ENCODE measurements around the gene CCDC142. TPM values are rescaled to one million over a fixed set of nuclear protein-coding genes. Genes with fewer than 3 reads are reported as not detected.

Gene CCDC142
- total RNA-seq, 1 donor from 2014 or later: 9.8 TPM

Other genes with a start within 250 kb of the CCDC142 start
- under 0.01 TPM in 1 of 2 replicates, not detected in the other for gene SLC4A5, start 139.6 kb downstream of the CCDC142 start, total RNA-seq
- gene DCTN1, start 102.7 kb downstream of the CCDC142 start, total RNA-seq: 114 and 172 TPM in 2 replicates
- 2.0 and 2.7 TPM in 2 replicates for gene C2orf81, start 61.4 kb downstream of the CCDC142 start, total RNA-seq
- gene WDR54, start 61.3 kb downstream of the CCDC142 start, total RNA-seq: 23.5 and 27.3 TPM in 2 replicates
- 11.8 and 15.3 TPM in 2 replicates for gene RTKN, start 41.1 kb downstream of the CCDC142 start, total RNA-seq
- 2.9 and 4.6 TPM in 2 replicates for gene INO80B, start 27.9 kb downstream of the CCDC142 start, total RNA-seq
- 53.0 and 54.5 TPM in 2 replicates for gene WBP1, start 24.6 kb downstream of the CCDC142 start, total RNA-seq
- gene MOGS, start 17.6 kb downstream of the CCDC142 start, total RNA-seq: 44.5 and 44.6 TPM in 2 replicates
- 10.3 and 40.7 TPM in 2 replicates for gene MRPL53, start 10.3 kb downstream of the CCDC142 start, total RNA-seq
- 15.4 and 15.5 TPM in 2 replicates for gene TTC31, start 83 bp upstream of the CCDC142 start, total RNA-seq
- gene LBX2, start 16.6 kb upstream of the CCDC142 start, total RNA-seq: 1.9 and 3.2 TPM in 2 replicates
- gene PCGF1, start 24.7 kb upstream of the CCDC142 start, total RNA-seq: 11.0 and 18.5 TPM in 2 replicates
- 0.35 TPM in 1 of 2 replicates, not detected in the other for gene TLX2, start 31.5 kb upstream of the CCDC142 start, total RNA-seq
- not detected in 2 replicates for gene DQX1, start 43.2 kb upstream of the CCDC142 start, total RNA-seq
- 65.5 and 72.1 TPM in 2 replicates for gene AUP1, start 46.7 kb upstream of the CCDC142 start, total RNA-seq
- 11.7 and 32.1 TPM in 2 replicates for gene HTRA2, start 46.9 kb upstream of the CCDC142 start, total RNA-seq
- gene LOXL3, start 70.9 kb upstream of the CCDC142 start, total RNA-seq: 7.3 and 23.7 TPM in 2 replicates
- 27.2 and 28.2 TPM in 2 replicates for gene DOK1, start 71.7 kb upstream of the CCDC142 start, total RNA-seq
- gene M1AP, start 165.3 kb upstream of the CCDC142 start, total RNA-seq: not detected in 2 replicates
- gene SEMA4F, start 171.2 kb upstream of the CCDC142 start, total RNA-seq: 2.3 and 2.4 TPM in 2 replicates